Panc1 (cell line): ENCODE results near the gene NOL4L. TPM values are rescaled to one million over a fixed set of nuclear protein-coding genes. Genes with fewer than 3 reads are reported as not detected.

Source experiments
- ATAC-seq: fragments of 200-7000 bp; cut with Tn5 transposase; 2 replicates; pipeline ENCODE4 v1.9.1; 2020; ENCODE audit warnings: mild to moderate bottlenecking, moderate library complexity
- BruUV-seq: library from RNA; stranded (reverse); fragments of 400-500 nt; replicated peaks from 2 replicates; lab custom pipeline; 2021; lab: Mats Ljungman, UMichigan
- CTCF ChIA-PET: fragments of 300-600 bp; sonication (Branson Sonifier 250); formaldehyde crosslinking; loops from one replicate; lab custom pipeline; 2022; ENCODE audit warnings: antibody characterized with exemption; lab: Charles Lee
- POLR2A ChIA-PET: fragments of 300-600 bp; sonication (Branson Sonifier 250); formaldehyde crosslinking; loops from one replicate; lab custom pipeline; 2022; ENCODE audit warnings: antibody characterized with exemption; lab: Charles Lee
- DNase-seq: peaks from one replicate; pipeline ENCODE4 v3.0.0-alpha.2; 2010; ENCODE audit warnings: low read depth, low spot score
- H3K27ac ChIP-seq: 2 replicates; pipeline ENCODE4 v1.5.1; 2011; ENCODE audit warnings: mild to moderate bottlenecking, low read length, inconsistent platforms
- H3K27me3 ChIP-seq: fragments of 200-500 bp; sonication (Bioruptor generic); 2 replicates; pipeline ENCODE4 v1.6.0; 2014; ENCODE audit warnings: low read length, inconsistent platforms; ENCODE audit not compliant: control insufficient read depth, insufficient read depth
- H3K36me3 ChIP-seq: fragments of 200-500 bp; sonication (Bioruptor generic); 2 replicates; pipeline ENCODE4 v1.5.1; 2014; ENCODE audit warnings: inconsistent platforms, mild to moderate bottlenecking, low read length, moderate library complexity; ENCODE audit not compliant: control insufficient read depth, insufficient read depth
- H3K4me1 ChIP-seq: 2 replicates; pipeline ENCODE4 v1.5.1; 2011; ENCODE audit warnings: inconsistent platforms, mild to moderate bottlenecking, low read length, moderate library complexity; ENCODE audit not compliant: control insufficient read depth, insufficient read depth
- H3K4me3 ChIP-seq, 2 experiments: 2 replicates each; pipeline ENCODE4 v1.5.1; 2011 to 2012; ENCODE audit warnings: low read depth in 2 of 2, low read length in 2 of 2, mild to moderate bottlenecking in 2 of 2, inconsistent platforms in 1 of 2, moderate library complexity in 1 of 2
- H3K9me3 ChIP-seq: fragments of 200-500 bp; sonication (Bioruptor generic); 2 replicates; pipeline ENCODE4 v1.5.1; 2014; ENCODE audit warnings: low read depth, mild to moderate bottlenecking, inconsistent platforms, low read length, moderate library complexity; ENCODE audit not compliant: control insufficient read depth, insufficient read depth
- POLR2AphosphoS5 ChIP-seq: IDR thresholded peaks from 2 replicates; pipeline ENCODE4 v1.6.1; 2012; ENCODE audit warnings: mild to moderate bottlenecking, low read depth, low read length, moderate library complexity
- SIN3A ChIP-seq: IDR thresholded peaks from 2 replicates; pipeline ENCODE4 v1.6.1; 2012; ENCODE audit warnings: low read depth, mild to moderate bottlenecking, low read length, moderate library complexity, borderline replicate concordance; ENCODE audit not compliant: insufficient read depth
- TCF7L2 ChIP-seq: IDR thresholded peaks from 2 replicates; pipeline ENCODE4 v1.6.1; 2011; ENCODE audit warnings: mild to moderate bottlenecking, low read depth, low read length, inconsistent platforms
- in situ Hi-C: cut with HindIII; loops from 2 replicates; pipeline ENCODE4 v1.10.0; 2016; ENCODE audit warnings: low sequenced_read_pairs, low pct_unique_long_range_greater_than_20kb
- intact Hi-C: fragments of 100-400 bp; cut with micrococcal nuclease; formaldehyde crosslinking; loops from one replicate; pipeline ENCODE4 v1.10.0; 2022; ENCODE audit not compliant: unreplicated experiment
- total RNA-seq: library from RNA; stranded (reverse); gene quantifications from one replicate; pipeline ENCODE4 v1.2.1, GENCODE V29; 2021; ENCODE audit not compliant: unreplicated experiment
- TF ChIP-seq, protein P1 (sequence below), 2 experiments: IDR thresholded peaks; 2 replicates each; pipeline ENCODE4 v1.6.1; 2011 to 2012; ENCODE audit warnings: low read depth in 2 of 2, control low read depth in 1 of 2, low read length in 1 of 2, mild to moderate bottlenecking in 1 of 2, moderate library complexity in 1 of 2; ENCODE audit not compliant: insufficient read depth in 1 of 2
- TF ChIP-seq, protein P2 (sequence below): fragments of 450-650 bp; IDR thresholded peaks from 2 replicates; pipeline ENCODE4 v1.5.1; 2017; ENCODE audit warnings: mild to moderate bottlenecking

Gene NOL4L
- total RNA-seq, 1 experiment from 2014 or later, result 21.6 TPM

GRCh38 chr20:32581839-32582658, 3.1 kb downstream of the NOL4L start:
- in situ Hi-C loops, result no loop called here
- Histone ChIP-seq H3K4me3 (no peak overlapping the region), H3K4me1 (peaks cover 17% of the 10 kb centered on the region), H3K27ac (no peak overlapping the region), H3K36me3 (no peaks in the 10 kb centered on the region), H3K9me3 (no peaks in the 10 kb centered on the region), H3K27me3 (peaks cover 3% of the 10 kb centered on the region; the same call in 1 of the 2 replicates)
- ATAC-seq, result no peak
- no TSS peak for BruUV-seq
- ChIA-PET POLR2A (no interaction called here), CTCF (no interaction called here)
- intact Hi-C loops, result no loop called here
- DNase-seq, result no peak
- TF ChIP-seq TCF7L2, result no peak
- TF ChIP-seq, protein P1, sequence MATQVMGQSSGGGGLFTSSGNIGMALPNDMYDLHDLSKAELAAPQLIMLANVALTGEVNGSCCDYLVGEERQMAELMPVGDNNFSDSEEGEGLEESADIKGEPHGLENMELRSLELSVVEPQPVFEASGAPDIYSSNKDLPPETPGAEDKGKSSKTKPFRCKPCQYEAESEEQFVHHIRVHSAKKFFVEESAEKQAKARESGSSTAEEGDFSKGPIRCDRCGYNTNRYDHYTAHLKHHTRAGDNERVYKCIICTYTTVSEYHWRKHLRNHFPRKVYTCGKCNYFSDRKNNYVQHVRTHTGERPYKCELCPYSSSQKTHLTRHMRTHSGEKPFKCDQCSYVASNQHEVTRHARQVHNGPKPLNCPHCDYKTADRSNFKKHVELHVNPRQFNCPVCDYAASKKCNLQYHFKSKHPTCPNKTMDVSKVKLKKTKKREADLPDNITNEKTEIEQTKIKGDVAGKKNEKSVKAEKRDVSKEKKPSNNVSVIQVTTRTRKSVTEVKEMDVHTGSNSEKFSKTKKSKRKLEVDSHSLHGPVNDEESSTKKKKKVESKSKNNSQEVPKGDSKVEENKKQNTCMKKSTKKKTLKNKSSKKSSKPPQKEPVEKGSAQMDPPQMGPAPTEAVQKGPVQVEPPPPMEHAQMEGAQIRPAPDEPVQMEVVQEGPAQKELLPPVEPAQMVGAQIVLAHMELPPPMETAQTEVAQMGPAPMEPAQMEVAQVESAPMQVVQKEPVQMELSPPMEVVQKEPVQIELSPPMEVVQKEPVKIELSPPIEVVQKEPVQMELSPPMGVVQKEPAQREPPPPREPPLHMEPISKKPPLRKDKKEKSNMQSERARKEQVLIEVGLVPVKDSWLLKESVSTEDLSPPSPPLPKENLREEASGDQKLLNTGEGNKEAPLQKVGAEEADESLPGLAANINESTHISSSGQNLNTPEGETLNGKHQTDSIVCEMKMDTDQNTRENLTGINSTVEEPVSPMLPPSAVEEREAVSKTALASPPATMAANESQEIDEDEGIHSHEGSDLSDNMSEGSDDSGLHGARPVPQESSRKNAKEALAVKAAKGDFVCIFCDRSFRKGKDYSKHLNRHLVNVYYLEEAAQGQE (IDR thresholded peaks at IDR 0.05; ENCODE audit: insufficient read depth in 1 of 2, low read depth in 2 of 2, low read length in 1 of 2), result no peak
- TF ChIP-seq SIN3A, result no peak
- no peak for TF ChIP-seq POLR2AphosphoS5
- TF ChIP-seq, protein P2, sequence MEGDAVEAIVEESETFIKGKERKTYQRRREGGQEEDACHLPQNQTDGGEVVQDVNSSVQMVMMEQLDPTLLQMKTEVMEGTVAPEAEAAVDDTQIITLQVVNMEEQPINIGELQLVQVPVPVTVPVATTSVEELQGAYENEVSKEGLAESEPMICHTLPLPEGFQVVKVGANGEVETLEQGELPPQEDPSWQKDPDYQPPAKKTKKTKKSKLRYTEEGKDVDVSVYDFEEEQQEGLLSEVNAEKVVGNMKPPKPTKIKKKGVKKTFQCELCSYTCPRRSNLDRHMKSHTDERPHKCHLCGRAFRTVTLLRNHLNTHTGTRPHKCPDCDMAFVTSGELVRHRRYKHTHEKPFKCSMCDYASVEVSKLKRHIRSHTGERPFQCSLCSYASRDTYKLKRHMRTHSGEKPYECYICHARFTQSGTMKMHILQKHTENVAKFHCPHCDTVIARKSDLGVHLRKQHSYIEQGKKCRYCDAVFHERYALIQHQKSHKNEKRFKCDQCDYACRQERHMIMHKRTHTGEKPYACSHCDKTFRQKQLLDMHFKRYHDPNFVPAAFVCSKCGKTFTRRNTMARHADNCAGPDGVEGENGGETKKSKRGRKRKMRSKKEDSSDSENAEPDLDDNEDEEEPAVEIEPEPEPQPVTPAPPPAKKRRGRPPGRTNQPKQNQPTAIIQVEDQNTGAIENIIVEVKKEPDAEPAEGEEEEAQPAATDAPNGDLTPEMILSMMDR, result no peak

GRCh38 chr20:32580970-32581838, 3.9 kb downstream of the NOL4L start:
- Histone ChIP-seq H3K4me3 (no peak overlapping the region), H3K36me3 (no peaks in the 10 kb centered on the region), H3K27ac (no peak overlapping the region; the same call in 1 of the 2 replicates), H3K9me3 (no peaks in the 10 kb centered on the region), H3K4me1 (peaks cover 17% of the 10 kb centered on the region), H3K27me3 (peaks cover 2% of the 10 kb centered on the region; the same call in 1 of the 2 replicates)
- POLR2A ChIA-PET, result no interaction called here
- intact Hi-C loops, result no loop called here
- CTCF ChIA-PET, result no interaction called here
- in situ Hi-C loops, result no loop called here
- TF ChIP-seq SIN3A (no peak), POLR2AphosphoS5 (no peak), TCF7L2 (no peak)
- TF ChIP-seq, protein P1 (IDR thresholded peaks at IDR 0.05; ENCODE audit: insufficient read depth in 1 of 2, low read depth in 2 of 2, low read length in 1 of 2), result no peak
- TF ChIP-seq, protein P2, result no peak
- BruUV-seq, result no TSS peak
- ATAC-seq (no peak), DNase-seq (no peak)
